Islet of Langerhans (tissue), 1 donor: Measurements from ENCODE around the gene SMOC1.
"Not testable (repeated sequence)": the region's sequence is repeated elsewhere in the genome, so short reads cannot be mapped to it uniquely, and the experiment has no call there.

Source experiments
- FAIRE-seq: peaks from one replicate; lab custom pipeline; 2011; peaks lifted over from hg19 to GRCh38; lab: Jason Lieb, UNC

The SMOC1 gene

GRCh38 chr14:69901113-69901951, 22.1 kb downstream of the SMOC1 start:
- FAIRE-seq: no peak

GRCh38 chr14:69903046-69903445, 23.8 kb downstream of the SMOC1 start:
- FAIRE-seq: not testable (repeated sequence)

GRCh38 chr14:69904246-69904645, 25.0 kb downstream of the SMOC1 start:
- FAIRE-seq: no peak

- FAIRE-seq: no peak
Observed at GRCh38 chr14:69906201-69906600, 27.0 kb downstream of the SMOC1 start.

GRCh38 chr14:69909826-69910550, 30.8 kb downstream of the SMOC1 start:
- no peak for FAIRE-seq

- no peak for FAIRE-seq
Observed at GRCh38 chr14:69910871-69911270, 31.7 kb downstream of the SMOC1 start.

GRCh38 chr14:69913686-69914085, 34.5 kb downstream of the SMOC1 start:
- FAIRE-seq: no peak

GRCh38 chr14:69916396-69916795, 37.2 kb downstream of the SMOC1 start:
- FAIRE-seq: no peak

GRCh38 chr14:69917287-69917686, 38.1 kb downstream of the SMOC1 start:
- no peak for FAIRE-seq

- no peak for FAIRE-seq
Observed at GRCh38 chr14:69919815-69920214, 40.6 kb downstream of the SMOC1 start.

- FAIRE-seq: no peak
Observed at GRCh38 chr14:69921052-69921451, 41.8 kb downstream of the SMOC1 start.

GRCh38 chr14:69922198-69922597, 43.0 kb downstream of the SMOC1 start:
- FAIRE-seq: no peak

GRCh38 chr14:69924201-69924600, 45.0 kb downstream of the SMOC1 start:
- no peak for FAIRE-seq

GRCh38 chr14:69928111-69928523, 48.9 kb downstream of the SMOC1 start:
- FAIRE-seq: no peak

GRCh38 chr14:69930780-69931379, 51.7 kb downstream of the SMOC1 start:
- FAIRE-seq: no peak

GRCh38 chr14:69931960-69932359, 52.7 kb downstream of the SMOC1 start:
- no peak for FAIRE-seq

- FAIRE-seq: no peak
Observed at GRCh38 chr14:69932391-69932790, 53.2 kb downstream of the SMOC1 start.

GRCh38 chr14:69933623-69934275, 54.5 kb downstream of the SMOC1 start:
- FAIRE-seq: no peak

GRCh38 chr14:69937367-69938081, 58.3 kb downstream of the SMOC1 start:
- peak; percentile 55 for FAIRE-seq

- FAIRE-seq: no peak
Observed at GRCh38 chr14:69938751-69939150, 59.5 kb downstream of the SMOC1 start.

- FAIRE-seq: peak; percentile 66
Observed at GRCh38 chr14:69941768-69942742, 62.8 kb downstream of the SMOC1 start.
